HCT116 (cell line): Measurements from ENCODE around the gene CASK. TPM values are rescaled to one million over a fixed set of nuclear protein-coding genes. Genes with fewer than 3 reads are reported as not detected.
"Not testable (repeated sequence)": the region's sequence is repeated elsewhere in the genome, so short reads cannot be mapped to it uniquely, and the experiment has no call there.

ENCODE experiments used
- ATAC-seq: fragments of 200-7000 bp; cut with Tn5 transposase; 2 replicates; pipeline ENCODE4 v1.9.1; 2020; ENCODE audit warnings: mild to moderate bottlenecking, moderate library complexity
- BruUV-seq: library from RNA; stranded (reverse); fragments of 400-500 nt; replicated peaks from 2 replicates; lab custom pipeline; 2021; lab: Mats Ljungman, UMichigan
- CTCF ChIA-PET: fragments of 300-600 bp; sonication (Branson Sonifier 250); formaldehyde crosslinking; loops from one replicate; lab custom pipeline; 2021; ENCODE audit warnings: antibody characterized with exemption; lab: Charles Lee
- POLR2A ChIA-PET: fragments of 300-600, 350-600 bp; sonication (Branson Sonifier 250); formaldehyde crosslinking; loops from one replicate; lab custom pipeline; 2021; ENCODE audit warnings: antibody characterized with exemption; lab: Charles Lee
- RAD21 ChIA-PET, 2 experiments: fragments of 300-600 bp; sonication (Branson Sonifier 250); formaldehyde crosslinking; loops; one replicate each; lab custom pipeline; 2023; ENCODE audit warnings: low total read pairs in 2 of 2; ENCODE audit not compliant: uncharacterized antibody in 2 of 2, unreplicated experiment in 2 of 2, low non-redundant PET in 1 of 2; lab: Charles Lee
- DNase-seq: peaks from one replicate; pipeline ENCODE4 v3.0.0-alpha.2; 2010; ENCODE audit warnings: low read depth, low spot score
- H2AFZ ChIP-seq: fragments of 200-600 bp; shearing (Covaris generic), sonication (generic); 2 replicates; pipeline ENCODE4 v1.6.1; 2017; ENCODE audit warnings: low read depth, mixed run types, mixed read lengths, antibody characterized with exemption, low read length; ENCODE audit not compliant: poor library complexity, severe bottlenecking
- H3K27ac ChIP-seq: 2 replicates; pipeline ENCODE4 v1.5.1; 2012; ENCODE audit warnings: low read depth, low read length
- H3K27me3 ChIP-seq: fragments of 200-600 bp; sonication (generic); 2 replicates; pipeline ENCODE4 v1.6.1; 2016; ENCODE audit warnings: mixed run types, low read length, mixed read lengths; ENCODE audit not compliant: insufficient read depth
- H3K36me3 ChIP-seq, 2 experiments: fragments of 200-500 bp in 1 of 2; fragments of 200-600 bp in 1 of 2; sonication (Bioruptor generic) in 1 of 2; sonication (generic) in 1 of 2; 2 replicates each; pipeline versions ENCODE4 v1.5.1 to v1.6.1; 2014 to 2016; ENCODE audit warnings: low read length in 2 of 2, inconsistent platforms in 1 of 2, mixed read lengths in 1 of 2, mixed run types in 1 of 2; ENCODE audit not compliant: insufficient read depth in 2 of 2, control insufficient read depth in 1 of 2
- H3K4me1 ChIP-seq, 2 experiments: fragments of 200-600 bp in 1 of 2; sonication (generic) in 1 of 2; 2 replicates each; pipeline versions ENCODE4 v1.5.1 to v1.6.1; 2012 to 2017; ENCODE audit warnings: low read length in 2 of 2, inconsistent platforms in 1 of 2, mild to moderate bottlenecking in 1 of 2, mixed read lengths in 1 of 2, mixed run types in 1 of 2, moderate library complexity in 1 of 2; ENCODE audit not compliant: insufficient read depth in 2 of 2, control insufficient read depth in 1 of 2
- H3K4me2 ChIP-seq: fragments of 200-600 bp; sonication (generic); 2 replicates; pipeline ENCODE4 v1.6.1; 2017; ENCODE audit warnings: mixed run types, low read length, mixed read lengths
- H3K4me3 ChIP-seq, 2 experiments: fragments of 200-600 bp in 1 of 2; sonication (generic) in 1 of 2; replicated peaks in 1 of 2; 2 replicates each; pipeline ENCODE4 v1.5.1; 2011 to 2016; ENCODE audit warnings: low read length in 2 of 2, control low read depth in 1 of 2, low read depth in 1 of 2, mild to moderate bottlenecking in 1 of 2, mixed read lengths in 1 of 2, mixed run types in 1 of 2
- H3K79me2 ChIP-seq: fragments of 200-600 bp; sonication (generic); 2 replicates; pipeline ENCODE4 v1.6.1; 2017; ENCODE audit warnings: mild to moderate bottlenecking, mixed run types, low read length, moderate library complexity, mixed read lengths; ENCODE audit not compliant: insufficient read depth
- H3K9ac ChIP-seq: fragments of 200-600 bp; sonication (generic); 2 replicates; pipeline ENCODE4 v1.6.1; 2016; ENCODE audit warnings: low read length, mixed read lengths
- H3K9me2 ChIP-seq: fragments of 200-600 bp; sonication (generic), shearing (Covaris generic); 2 replicates; pipeline ENCODE4 v1.6.1; 2017; ENCODE audit warnings: mixed run types, mild to moderate bottlenecking, moderate library complexity; ENCODE audit not compliant: insufficient read depth
- H3K9me3 ChIP-seq, 2 experiments: fragments of 200-500 bp in 1 of 2; fragments of 200-600 bp in 1 of 2; sonication (Bioruptor generic) in 1 of 2; sonication (generic) in 1 of 2; 2 replicates each; pipeline ENCODE4 v1.6.1; 2014 to 2017; ENCODE audit warnings: low read length in 2 of 2, mixed read lengths in 2 of 2, inconsistent platforms in 1 of 2, low read depth in 1 of 2, mild to moderate bottlenecking in 1 of 2, mixed run types in 1 of 2, moderate library complexity in 1 of 2; ENCODE audit not compliant: control insufficient read depth in 1 of 2, insufficient read depth in 1 of 2
- H4K20me1 ChIP-seq: fragments of 200-600 bp; sonication (generic), shearing (Covaris generic); 2 replicates; pipeline ENCODE4 v1.6.1; 2017; ENCODE audit warnings: mixed run types, mild to moderate bottlenecking, moderate library complexity; ENCODE audit not compliant: insufficient read depth
- CBX3 ChIP-seq: IDR thresholded peaks from 2 replicates; pipeline ENCODE4 v1.6.1; 2012; ENCODE audit warnings: low read depth
- JUND ChIP-seq: IDR thresholded peaks from 2 replicates; pipeline ENCODE4 v1.6.1; 2012
- RAD21 ChIP-seq: IDR thresholded peaks from 2 replicates; pipeline ENCODE4 v1.6.1; 2012; ENCODE audit warnings: low read depth, mild to moderate bottlenecking
- TCF7L2 ChIP-seq: IDR thresholded peaks from 2 replicates; pipeline ENCODE4 v1.7.0; 2011; ENCODE audit warnings: borderline replicate concordance, inconsistent platforms; ENCODE audit not compliant: insufficient read depth, insufficient read length; ENCODE audit errors: extremely low read depth
- intact Hi-C: fragments of 100-400 bp; cut with micrococcal nuclease; formaldehyde crosslinking; loops from 2 replicates; pipeline ENCODE4 v1.10.0; 2022
- total RNA-seq: library from RNA; stranded (reverse); gene quantifications from one replicate; pipeline ENCODE4 v1.2.1, GENCODE V29; 2021; ENCODE audit not compliant: unreplicated experiment
- TF ChIP-seq, protein P1 (sequence below): IDR thresholded peaks from 2 replicates; pipeline ENCODE4 v1.6.1; 2011; ENCODE audit warnings: mild to moderate bottlenecking, low read length, moderate library complexity; ENCODE audit not compliant: insufficient replicate concordance; ENCODE audit errors: extremely low read depth

The CASK gene
- total RNA-seq, 1 experiment from 2014 or later: 39.0 TPM

GRCh38 chrX:41607264-41607832 is 316.0 kb downstream of the CASK start (continued):
- TF ChIP-seq, protein P1, sequence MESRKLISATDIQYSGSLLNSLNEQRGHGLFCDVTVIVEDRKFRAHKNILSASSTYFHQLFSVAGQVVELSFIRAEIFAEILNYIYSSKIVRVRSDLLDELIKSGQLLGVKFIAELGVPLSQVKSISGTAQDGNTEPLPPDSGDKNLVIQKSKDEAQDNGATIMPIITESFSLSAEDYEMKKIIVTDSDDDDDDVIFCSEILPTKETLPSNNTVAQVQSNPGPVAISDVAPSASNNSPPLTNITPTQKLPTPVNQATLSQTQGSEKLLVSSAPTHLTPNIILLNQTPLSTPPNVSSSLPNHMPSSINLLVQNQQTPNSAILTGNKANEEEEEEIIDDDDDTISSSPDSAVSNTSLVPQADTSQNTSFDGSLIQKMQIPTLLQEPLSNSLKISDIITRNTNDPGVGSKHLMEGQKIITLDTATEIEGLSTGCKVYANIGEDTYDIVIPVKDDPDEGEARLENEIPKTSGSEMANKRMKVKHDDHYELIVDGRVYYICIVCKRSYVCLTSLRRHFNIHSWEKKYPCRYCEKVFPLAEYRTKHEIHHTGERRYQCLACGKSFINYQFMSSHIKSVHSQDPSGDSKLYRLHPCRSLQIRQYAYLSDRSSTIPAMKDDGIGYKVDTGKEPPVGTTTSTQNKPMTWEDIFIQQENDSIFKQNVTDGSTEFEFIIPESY: no peak
- TF ChIP-seq TCF7L2: no peak
- TF ChIP-seq RAD21: no peak
- no peak for TF ChIP-seq JUND
- no peak for TF ChIP-seq CBX3

DNA sequence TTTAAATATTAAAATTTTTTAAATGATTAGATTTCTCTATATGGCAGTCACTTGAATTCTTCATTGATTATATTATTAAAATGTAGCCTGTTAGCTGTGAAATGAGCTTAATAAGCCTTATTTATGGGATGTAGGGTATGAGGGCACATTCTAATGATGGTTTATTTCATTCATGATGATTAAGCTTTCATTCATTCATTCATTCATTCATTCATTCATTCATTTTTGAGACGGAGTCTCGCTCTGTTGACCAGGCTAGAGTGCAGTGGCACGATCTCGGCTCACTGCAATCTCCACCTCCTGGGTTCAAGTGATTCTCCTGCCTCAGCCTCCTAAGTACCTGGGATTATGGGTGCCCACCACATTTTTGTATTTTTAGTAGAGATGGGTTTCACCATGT is 317.3 kb downstream of the CASK start:
- H3K79me2 ChIP-seq, H4K20me1 ChIP-seq, BruUV-seq, H2AFZ ChIP-seq, ATAC-seq, H3K36me3 ChIP-seq, RAD21 ChIA-PET, CTCF ChIA-PET, H3K27ac ChIP-seq, DNase-seq, intact Hi-C loops, H3K9ac ChIP-seq, H3K4me1 ChIP-seq, H3K4me2 ChIP-seq, H3K9me3 ChIP-seq, H3K4me3 ChIP-seq, H3K27me3 ChIP-seq, POLR2A ChIA-PET, H3K9me2 ChIP-seq: not testable (repeated sequence)
